ENCODE measurements around the gene KIRREL2.
"Not testable (repeated sequence)": the region's sequence is repeated elsewhere in the genome, so short reads cannot be mapped to it uniquely, and the experiment has no call there.

KIRREL2 gene

GRCh38 chr19:35897706-35898451 lies 41.2 kb downstream of the KIRREL2 start:
- no peak for DNase-seq (ENCODE audit: low read depth, low spot score)

- DNase-seq (ENCODE audit: low read depth, low spot score) = no peak
Observed at GRCh38 chr19:35898499-35898809, 41.7 kb downstream of the KIRREL2 start.

GRCh38 chr19:35899547-35900214 lies 43.0 kb downstream of the KIRREL2 start:
- DNase-seq (ENCODE audit: low read depth, low spot score) = peak; percentile 50

DNA sequence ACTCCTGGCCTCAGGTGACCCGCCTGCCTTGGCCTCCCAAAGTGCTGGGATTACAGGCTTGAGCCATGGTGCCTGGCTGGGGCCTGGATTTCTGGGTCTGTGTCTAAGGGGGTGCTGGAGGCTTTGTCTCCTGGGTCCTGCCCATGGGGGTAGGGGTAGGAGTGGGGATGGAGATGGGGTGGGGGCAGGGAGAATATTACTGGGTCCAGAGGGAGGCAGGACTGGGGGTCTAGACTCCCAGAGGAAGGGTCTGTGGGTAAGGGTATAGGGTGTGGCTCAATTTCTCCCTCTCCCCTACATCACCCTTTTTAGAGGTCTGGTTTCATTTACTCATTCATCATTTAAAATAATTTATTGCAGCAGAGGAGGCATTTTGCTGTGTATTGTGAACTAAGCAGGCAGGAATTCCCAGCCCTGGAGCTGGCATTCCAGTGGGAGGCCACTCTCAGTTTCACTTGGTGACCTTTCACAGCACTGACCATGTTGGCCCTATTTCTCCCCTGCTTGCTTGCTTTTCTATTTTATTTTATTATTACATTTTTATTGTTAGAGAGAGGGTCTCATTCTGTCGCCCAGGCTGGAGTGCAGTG lies 44.4 kb downstream of the KIRREL2 start:
- DNase-seq (ENCODE audit: low read depth, low spot score) = no peak

DNA sequence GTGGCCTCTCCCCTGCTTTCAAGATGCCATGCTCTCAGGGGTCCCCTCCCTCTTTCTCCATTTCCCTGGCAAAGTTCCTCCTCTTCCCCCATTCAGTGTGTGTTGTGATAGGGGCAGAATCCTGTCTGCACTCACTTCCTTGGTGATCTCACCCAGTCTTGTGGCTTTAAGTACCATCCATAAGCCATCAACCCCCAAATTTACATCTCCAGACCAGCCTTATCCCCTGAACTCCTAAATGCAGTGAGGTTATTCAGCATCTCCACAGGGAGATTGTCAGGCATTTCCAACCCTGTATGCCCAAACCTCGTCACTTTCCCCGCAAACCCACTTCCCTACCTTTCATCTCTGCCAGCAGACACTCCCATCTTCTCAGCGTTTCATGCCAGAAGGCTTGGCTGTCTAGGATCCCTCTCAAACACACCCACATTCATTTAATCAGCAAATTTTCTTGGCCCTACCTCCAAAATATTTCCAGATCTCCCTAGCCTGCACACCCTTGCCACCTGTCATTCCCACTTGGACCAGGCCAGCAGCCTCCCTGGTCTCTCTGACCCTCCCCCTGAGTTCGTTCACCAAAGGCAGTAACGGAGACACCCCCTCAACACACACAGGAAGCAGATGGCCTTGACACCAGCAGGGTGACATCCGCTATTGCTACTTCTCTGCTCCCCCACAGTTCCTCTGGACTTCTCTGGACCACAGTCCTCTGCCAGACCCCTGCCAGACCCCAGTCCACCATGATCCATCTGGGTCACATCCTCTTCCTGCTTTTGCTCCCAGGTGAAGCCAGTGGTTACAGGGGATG lies 45.3 kb downstream of the KIRREL2 start, which contains the start of gene HCST:
Gene HCST (plus strand): TSS at position 676 of the 808 bp plus-strand sequence. CDS start 65 bp downstream, at position 741.
- no peak for DNase-seq (ENCODE audit: low read depth, low spot score)

GRCh38 chr19:35902870-35903475 lies 46.3 kb downstream of the KIRREL2 start:
- no peak for DNase-seq (ENCODE audit: low read depth, low spot score)

- DNase-seq (ENCODE audit: low read depth, low spot score) = peak; percentile 66
Observed at GRCh38 chr19:35903550-35904179, 47.0 kb downstream of the KIRREL2 start.

- no peak for DNase-seq (ENCODE audit: low read depth, low spot score)
Observed at GRCh38 chr19:35904311-35905068, 47.8 kb downstream of the KIRREL2 start.

GRCh38 chr19:35905178-35905727 lies 48.5 kb downstream of the KIRREL2 start:
- DNase-seq (ENCODE audit: low read depth, low spot score) = no peak

- DNase-seq (ENCODE audit: low read depth, low spot score) = no peak
Observed at GRCh38 chr19:35907377-35907745, 50.6 kb downstream of the KIRREL2 start.

- no peak for DNase-seq (ENCODE audit: low read depth, low spot score)
Observed at GRCh38 chr19:35908010-35908441, 51.3 kb downstream of the KIRREL2 start, which contains the start of gene TYROBP. Gene TYROBP (minus strand): TSS chr19:35908295. CDS start chr19:35908228, 67 bp downstream.

DNA sequence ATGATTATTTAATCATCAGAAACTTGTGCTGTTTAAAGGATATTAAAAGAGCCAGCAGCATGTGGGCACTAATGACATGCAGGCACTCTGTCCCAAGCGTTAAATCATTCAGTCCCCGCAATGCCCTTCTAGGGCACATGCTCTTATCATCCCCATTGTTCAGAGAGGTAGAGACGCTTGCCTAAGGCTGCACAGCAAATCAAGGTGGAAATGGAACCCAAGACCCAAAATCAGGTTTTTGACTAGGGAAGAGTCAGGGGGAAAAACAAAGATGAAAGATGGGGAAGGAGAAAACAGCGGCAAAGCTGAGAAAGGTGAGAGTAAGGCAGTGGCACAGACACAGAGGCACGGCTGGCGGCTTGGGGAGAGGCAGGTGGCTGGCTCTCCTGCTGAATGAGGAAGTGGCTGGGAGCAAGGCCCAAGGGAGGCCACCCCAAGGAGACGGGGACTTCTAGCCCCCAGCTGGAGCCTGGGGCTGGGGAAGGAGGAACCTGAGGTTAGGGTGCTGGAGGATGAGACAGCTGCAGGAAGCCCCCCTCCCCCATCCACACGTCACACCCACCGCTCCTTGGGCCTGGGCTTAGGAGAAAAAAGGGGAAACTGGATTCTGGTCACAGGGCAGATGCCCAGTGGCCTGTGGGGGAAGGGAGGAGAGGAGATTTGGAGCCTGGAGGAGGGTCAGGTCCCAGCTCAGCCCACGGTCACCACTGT lies 52.4 kb downstream of the KIRREL2 start:
- DNase-seq (ENCODE audit: low read depth, low spot score) = no peak

DNA sequence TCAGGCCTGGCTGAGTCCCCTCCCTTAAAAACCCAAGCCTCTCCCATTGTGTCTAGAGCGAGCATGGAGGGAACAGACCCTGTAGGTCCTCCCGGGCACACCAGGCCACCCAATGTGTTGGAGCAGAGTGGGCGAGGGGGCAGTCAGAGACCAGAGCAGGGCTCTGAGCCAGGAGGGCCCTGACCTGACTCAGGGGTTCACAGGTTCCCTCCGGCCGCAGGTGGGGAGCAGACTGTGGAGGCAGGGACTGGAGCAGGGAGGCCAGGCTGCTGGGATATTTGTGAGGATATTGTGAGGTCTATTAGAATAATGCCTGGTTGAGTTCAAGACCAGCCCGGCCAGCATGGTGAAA lies 52.9 kb downstream of the KIRREL2 start:
- DNase-seq (ENCODE audit: low read depth, low spot score) = no peak

DNA sequence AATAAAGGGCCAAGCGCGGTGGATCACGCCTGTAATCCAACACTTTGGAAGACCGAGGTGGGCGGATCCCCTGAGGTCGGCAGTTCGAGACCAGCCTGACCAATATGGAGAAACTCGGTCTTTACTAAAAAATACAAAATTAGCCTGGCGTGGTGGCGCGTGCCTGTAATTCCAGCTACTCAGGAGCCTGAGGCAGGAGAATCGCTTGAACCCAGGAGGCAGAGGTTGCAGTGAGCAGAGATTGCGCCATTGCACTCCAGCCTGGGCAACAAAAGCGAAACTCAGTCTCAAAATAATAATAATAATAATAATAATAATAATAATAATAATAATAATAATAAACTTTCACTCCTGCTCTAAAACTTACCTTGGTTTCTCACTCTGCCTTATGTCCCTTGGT lies 53.6 kb downstream of the KIRREL2 start:
- DNase-seq (ENCODE audit: low read depth, low spot score) = not testable (repeated sequence)

DNA sequence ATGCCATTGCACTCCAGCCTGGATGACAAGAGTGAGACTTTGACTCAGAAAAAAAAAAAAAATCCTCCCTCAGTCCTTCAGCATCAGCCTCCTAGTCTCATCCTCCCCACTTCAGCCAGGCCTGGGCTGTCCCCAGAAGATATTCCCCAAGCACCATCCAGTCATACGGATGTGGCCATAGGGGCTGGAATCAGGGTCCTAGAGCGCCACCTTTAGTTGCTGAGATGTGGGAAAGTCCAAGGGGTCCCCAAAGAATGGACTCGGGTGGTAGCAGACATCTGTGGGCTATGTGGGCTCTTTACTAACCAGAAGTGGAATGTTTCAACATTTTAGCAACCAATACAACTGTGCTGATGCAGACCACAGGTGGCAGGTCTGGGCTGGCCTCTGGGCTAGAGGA lies 54.5 kb downstream of the KIRREL2 start:
- DNase-seq (ENCODE audit: low read depth, low spot score) = no peak

GRCh38 chr19:35911790-35912189 lies 55.1 kb downstream of the KIRREL2 start:
- DNase-seq (ENCODE audit: low read depth, low spot score) = no peak

GRCh38 chr19:35913589-35913988 lies 56.9 kb downstream of the KIRREL2 start:
- no peak for DNase-seq (ENCODE audit: low read depth, low spot score)

DNA sequence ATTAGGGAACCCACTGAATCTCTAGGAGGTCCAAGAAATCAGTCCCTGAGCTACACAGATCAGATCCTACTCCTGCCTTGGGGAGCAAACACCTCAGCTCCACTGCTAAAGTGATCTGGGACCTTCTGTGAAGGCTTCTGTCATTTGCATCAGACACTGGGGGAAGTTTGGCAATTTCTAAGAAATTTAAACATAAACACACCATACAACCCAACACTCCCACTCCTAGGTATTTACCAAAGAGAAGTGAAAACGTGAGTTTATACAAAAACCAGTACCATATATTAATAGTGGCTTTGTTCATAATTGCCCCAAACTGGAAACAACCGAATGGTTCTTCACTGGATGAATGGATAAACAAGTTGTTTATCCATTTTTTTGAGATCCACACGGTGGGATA lies 58.7 kb downstream of the KIRREL2 start:
- DNase-seq (ENCODE audit: low read depth, low spot score) = no peak

All from ELF-1 (cell line).